Measurements from ENCODE around the gene ARHGAP26.

ARHGAP26 gene

DNA sequence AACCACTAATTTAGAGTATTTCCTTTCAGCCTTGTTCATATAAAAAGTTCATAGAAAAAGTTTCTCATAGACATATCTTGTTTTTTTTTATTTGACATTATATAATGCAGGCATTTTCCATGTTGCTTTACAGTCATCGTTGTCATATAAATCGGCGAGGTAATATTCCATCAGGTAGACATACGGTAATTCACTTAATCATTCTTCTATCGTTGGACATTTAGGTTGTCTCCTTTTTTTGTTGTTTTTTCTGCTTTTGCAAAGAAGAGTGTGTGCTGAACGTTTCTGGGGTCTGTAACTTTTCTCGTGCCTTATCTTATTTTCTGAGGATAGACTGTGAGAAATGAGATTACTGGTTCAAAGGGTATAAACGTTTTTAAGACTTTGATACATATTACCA, 283.6 kb downstream of the ARHGAP26 start:
- DNase-seq = no peak

DNA sequence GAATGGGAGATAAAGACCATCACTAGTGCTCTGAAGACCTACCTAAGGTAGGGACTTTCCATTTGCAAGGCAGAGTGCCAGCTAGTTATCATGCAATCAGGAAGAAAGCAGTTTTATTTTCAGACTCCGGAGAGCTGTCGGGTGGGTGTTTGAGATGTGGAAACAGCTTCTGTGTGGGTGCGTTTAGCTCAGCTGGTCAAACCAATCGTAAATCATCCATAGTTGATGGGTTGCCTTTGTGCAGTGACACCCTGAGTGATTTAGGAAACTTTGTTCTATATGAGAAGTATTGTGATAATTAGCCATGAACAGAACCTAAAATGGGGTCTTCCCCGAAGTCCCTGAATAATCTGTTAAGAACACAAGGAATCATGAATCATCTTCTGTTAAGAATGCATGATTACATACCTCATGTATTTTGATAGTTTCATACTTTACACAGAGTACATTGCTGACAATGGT, 284.3 kb downstream of the ARHGAP26 start:
- DNase-seq = peak; percentile 81

DNA sequence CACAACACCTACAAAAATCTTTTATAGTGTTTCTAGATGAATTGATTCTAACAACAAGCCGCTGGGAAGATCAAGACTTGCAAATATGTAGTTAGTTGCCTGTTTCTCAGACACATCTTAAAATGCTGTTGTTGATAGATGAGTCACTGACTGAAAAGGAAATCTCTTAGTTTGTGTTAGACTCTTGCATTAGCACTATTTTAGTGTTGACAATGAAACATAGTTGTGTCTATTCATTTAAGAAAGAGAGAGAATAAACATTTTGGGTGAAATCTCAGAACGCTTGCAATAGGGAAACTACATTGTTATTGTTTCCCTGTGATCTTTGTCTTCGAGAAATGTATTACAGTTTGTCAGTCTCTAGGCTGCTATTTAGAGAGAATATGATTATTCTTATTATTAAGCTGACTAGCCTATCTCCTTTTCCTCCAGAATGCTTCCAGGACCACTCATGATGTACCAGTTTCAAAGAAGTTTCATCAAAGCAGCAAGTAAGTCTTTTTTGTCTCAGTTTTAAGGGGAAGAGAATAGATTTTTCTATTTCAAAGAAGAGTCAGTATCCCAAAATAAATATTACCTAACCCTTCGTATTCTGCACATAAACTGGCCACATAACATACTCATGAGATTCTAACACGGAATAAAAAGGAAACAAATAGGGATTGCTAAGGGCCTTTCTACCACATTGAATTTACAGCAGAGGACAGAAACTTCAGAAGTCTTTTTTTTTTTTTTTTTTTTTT, 285.6 kb downstream of the ARHGAP26 start:
- DNase-seq = peak; percentile 33

DNA sequence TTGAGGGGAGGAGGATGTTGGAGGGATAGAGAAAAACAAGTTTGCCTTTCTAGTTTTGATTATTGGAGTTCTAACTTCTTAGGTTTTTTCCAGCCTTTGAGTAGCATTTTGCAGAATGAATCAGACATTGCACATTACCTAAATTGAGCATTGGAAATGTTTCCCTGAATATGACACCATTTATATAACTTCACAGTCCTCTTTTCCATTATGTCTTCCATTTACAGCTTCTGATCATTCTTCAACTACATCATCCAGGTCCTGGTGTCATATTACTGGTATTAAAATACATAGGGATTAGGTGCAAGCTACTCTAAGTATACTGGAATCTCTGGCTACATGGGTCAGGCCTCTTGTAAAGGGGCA, 286.1 kb downstream of the ARHGAP26 start:
- DNase-seq = no peak

DNA sequence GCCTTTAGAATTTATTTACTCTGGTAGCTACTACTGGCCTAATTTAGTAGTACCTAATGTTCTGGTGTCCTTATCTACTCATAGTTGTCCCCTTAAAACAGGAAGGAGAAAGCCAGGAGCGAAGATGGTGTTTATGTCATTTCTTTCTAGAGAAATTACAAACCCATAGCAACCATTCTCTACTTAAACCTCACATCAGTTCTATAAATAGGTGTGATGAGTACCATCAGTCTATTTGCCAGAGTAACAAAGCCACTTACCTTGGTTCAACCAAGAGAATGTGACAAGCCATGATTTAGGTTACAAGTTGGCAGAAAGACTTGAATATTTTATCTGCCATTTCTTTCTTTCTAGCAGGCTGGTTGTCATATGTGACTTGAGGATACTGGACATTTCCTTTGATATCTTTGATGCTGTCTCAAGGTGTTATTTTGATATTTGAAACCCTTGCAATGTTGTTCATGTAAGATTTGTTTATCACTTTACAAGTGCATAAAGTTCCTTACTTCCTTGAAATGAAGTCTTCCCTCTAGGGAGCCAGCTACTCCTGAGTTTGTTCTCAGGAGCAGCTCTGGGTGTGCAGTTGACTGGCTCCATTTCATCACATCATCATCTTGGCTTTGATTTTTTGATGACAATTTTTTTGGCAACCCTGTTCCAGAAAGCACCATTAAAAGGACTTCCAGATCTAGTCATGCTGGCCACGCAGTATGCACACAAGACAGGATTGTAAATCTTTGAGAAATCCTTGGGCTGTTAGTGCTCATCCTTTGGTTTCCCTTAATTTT, 286.8 kb downstream of the ARHGAP26 start:
- DNase-seq = no peak

DNA sequence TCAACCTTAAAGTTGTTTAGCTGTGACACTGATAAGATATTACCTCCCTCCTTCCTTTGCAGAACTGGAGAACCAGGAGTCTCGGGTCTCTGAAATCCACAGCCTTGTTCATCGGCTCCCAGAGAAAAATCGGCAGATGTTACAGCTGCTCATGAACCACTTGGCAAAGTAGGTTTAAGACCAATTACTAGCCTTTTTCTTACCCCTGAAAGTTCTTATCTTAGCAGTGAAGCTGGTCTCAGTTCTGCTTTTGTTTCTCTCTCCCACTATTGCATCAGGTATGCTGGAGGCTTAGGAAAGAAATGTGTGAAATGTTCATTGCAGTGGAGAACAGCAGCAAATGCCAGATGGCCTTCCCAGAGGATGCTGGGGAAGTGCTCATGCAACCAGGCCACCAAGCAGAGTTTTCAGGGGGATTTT, 287.4 kb downstream of the ARHGAP26 start:
- peak; percentile 61 for DNase-seq

DNA sequence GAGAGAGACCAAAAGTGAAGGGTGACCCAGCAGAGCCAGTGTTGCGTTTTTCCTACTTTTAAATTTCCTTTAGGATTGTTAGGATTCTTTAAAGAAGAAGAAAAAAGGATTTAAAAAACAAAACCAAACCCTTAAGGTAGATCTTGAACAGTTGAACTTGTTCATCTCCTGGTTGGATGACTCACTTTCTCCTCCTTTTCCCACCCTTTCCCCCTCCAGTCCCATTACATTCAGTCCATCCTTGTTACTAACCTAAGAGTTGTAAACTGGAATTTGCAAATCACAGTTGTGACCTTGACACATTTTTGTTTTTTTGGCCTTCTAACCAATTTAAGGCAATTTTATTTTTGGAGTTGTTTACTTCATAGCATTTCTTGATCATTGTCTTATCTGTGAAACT, 289.2 kb downstream of the ARHGAP26 start:
- no peak for DNase-seq

- DNase-seq = peak; percentile 60
Measured at GRCh38 chr5:143059976-143060765, 290.0 kb downstream of the ARHGAP26 start.

GRCh38 chr5:143061161-143061945, 291.2 kb downstream of the ARHGAP26 start:
- DNase-seq = no peak

- DNase-seq = no peak
Measured at GRCh38 chr5:143062379-143062778, 292.2 kb downstream of the ARHGAP26 start.

- DNase-seq = peak; percentile 21
Measured at GRCh38 chr5:143063175-143063970, 293.2 kb downstream of the ARHGAP26 start.

DNA sequence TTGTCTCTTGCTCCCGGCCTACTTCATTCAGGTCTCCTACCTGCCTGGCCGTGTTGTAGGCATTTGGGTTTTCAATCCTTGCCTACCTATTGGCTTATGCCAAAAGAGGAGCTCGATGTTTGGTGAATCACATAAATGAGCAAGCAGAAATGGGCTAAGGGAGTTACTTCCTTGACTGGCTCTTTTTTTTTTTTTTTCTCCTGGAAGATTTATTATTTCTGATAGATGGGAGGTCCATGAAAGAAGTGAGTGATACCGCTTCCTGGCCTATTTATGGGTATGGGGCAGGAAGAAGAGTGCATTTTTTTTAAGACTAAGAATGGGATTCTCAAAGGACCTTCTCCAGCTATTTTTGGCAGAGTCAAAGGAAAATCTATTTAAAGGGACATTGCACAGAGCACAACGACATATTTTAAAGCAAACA, 294.1 kb downstream of the ARHGAP26 start:
- DNase-seq = peak; percentile 32

DNA sequence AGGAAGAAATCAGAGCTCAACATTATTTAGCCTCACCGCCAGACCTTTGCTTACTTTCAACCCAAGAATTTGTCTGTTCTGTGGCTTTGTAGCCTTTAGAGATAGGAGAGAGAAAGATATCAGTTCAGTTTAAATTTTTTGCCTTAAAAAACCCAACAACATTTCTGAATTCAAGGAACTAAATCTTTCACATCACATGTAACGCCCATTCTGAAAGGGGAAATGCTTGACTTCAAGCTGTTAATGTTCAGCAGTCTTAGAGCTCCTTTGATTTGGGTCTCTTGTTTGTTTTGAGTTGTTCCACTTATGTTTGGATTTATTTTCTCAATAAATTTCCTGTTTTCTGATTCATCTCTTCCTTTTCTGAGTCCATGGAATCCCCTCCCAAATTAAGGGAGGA, 294.5 kb downstream of the ARHGAP26 start:
- DNase-seq = peak; percentile 46

DNA sequence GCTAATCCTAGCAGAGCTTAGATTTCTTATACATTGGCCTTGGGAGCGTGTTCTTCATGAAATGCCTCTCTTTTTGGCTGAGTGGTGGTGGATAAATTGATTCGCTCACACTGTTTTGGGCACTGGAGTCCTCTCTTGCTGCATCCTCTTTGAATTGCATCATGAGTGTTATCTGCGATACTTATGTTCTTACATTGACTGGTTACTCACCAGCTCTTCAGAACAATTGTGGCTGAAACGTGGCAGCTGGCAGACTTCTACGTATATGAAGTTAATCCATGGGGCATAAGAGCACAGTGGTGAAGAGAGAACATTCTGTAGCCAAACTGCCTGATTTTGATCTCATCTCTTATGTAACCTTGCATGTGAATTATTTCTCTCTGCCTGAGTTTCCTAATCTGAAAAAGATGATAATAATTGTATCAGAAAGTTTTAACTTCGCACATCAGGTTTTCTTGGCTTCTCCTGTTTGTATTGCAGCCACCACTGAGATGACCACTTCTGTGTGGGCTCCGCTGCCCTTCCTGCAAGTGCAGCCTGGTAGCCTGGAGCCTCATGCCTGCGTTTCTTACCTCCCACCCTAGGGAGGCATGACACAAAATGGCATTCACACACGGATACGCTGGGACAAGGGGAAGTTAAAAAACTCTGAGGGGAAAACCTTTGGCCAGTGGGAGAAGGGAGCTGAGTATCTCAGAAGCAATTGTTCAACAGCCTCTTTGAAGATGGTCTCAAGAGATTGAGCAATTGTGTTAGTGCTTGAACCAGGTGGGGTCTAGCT, 295.2 kb downstream of the ARHGAP26 start:
- peak; percentile 61 for DNase-seq

DNA sequence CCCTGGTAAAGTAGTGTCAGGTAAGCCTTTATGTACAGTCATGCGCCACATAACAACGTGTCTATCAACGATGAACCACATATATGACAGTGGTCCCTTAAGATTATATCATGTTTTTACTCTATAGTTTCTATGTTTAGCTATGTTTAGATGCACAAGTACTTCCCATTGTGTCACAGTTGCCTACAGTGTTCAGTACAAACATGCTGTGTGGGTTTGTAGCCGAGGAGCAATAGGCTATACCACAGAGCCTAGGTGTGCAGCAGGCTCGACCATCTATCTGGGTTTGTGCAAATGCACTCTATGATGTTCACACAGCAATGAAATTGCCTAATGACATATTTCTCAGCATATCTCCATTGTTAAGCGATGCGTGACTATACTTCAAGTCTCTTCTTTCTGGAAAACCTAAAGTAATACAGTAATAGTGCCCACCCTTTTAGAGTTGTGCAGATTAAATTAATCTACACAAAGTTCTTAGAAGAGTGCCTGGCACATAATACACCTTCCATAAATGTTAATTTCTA, 295.9 kb downstream of the ARHGAP26 start:
- no peak for DNase-seq

DNA sequence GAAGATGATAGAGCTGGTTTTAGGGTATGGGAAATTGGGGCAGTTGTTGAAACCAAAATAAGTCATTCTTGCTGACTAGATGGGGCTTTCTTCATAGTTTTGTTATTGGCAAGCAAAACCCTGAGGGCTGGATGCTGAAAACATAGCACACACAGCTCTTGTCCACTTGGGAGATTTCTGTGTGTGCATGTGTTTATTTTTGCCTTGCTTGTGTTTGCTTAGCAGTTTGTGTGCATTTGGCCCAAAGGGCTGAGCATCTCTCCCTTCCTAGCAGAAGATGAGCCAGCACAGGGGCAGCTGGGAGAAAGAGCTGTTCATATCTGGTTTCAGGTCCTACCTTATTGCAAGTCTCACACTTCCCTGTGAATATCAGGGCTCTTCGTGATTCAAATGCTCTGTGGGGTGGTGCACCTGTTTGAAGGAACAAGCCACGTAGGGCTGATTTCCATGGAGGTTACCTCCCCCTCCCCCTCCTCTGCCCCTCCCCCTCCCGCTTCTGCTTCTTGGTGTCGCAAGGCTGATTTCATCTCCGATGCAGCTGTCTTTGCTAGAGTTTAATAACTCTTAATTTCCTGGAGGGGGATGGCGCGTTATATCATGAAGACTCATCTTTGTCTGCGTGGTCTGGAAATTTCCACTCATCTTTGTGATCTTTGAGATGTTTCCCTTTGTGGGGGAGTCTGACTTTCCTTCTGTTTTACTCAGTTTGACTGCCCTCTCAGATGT, 296.5 kb downstream of the ARHGAP26 start:
- peak; percentile 55 for DNase-seq

DNA sequence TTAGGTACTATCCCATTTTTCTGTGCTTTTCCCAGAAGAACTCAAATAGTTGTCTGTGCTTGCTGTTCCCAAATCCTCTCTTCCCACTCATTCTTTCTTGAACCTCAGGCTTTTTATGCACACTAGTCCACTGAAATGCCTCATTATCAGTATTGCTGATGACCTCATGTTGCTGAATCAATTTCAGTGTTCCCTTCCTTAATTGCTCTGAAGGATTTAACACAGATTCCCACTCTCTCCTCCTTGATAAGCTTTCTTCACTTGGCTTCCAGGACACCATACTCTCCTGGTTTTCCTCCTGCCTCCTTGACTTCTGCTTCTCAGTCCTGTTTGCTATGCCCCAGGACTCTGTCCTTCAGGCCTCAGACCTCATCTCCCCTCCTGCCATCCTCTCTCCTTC, 298.5 kb downstream of the ARHGAP26 start:
- no peak for DNase-seq

DNA sequence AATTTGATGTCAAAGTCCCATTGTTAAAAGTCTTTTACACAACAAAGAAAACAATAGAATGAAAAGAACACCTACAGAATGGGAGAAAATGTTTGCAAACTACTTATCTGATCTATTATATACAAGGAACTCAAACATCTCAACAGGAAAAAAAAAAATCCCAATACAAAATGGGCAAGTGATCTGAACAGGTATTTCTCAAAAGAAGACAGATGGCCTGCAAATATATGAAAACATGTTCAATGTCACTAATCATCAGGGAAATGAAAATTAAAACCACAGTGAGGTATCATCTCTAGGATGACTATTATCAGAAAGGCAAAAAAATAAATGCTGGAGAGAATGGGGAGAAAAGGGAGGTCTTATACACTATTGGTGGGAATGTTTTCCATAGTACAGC, 301.8 kb downstream of the ARHGAP26 start:
- no peak for DNase-seq

- DNase-seq = no peak
Measured at GRCh38 chr5:143072734-143073133, 302.6 kb downstream of the ARHGAP26 start.

DNA sequence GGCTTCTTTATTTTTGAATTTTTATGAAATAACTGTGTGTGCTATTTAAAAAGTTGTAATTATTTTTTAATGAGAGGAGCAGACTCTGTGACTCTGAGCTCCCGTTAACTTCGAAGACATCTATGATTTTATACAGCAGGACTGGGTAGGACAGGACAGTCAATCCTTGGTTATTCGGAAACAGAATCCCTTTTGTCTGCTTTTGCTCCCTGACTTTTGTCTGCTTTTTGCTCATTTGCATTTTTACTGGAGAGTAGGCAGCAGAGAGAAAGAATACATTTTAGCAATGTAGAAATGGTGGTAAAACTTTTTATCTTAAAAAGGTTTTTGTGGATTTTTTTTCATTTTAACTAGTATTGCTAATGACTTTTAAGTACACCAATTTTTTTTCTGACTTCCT, 303.6 kb downstream of the ARHGAP26 start:
- no peak for DNase-seq

All from suppressor macrophage treated with lipopolysaccharide for 4 hours (primary cell).